Upper lobe of right lung (tissue), 1 donor: ENCODE results near the gene DNAH10. TPM values are rescaled to one million over a fixed set of nuclear protein-coding genes. Genes with fewer than 3 reads are reported as not detected.

Experiments
- ATAC-seq: fragments of 200-7000 bp; cut with Tn5 transposase; one replicate; pipeline ENCODE4 v1.9.1; 2020; ENCODE audit warnings: mild to moderate bottlenecking, moderate library complexity
- DNase-seq: peaks from one replicate; pipeline ENCODE4 v3.0.0-alpha.2; 2020
- H3K27ac ChIP-seq: fragments of 200-600 bp; one replicate; pipeline ENCODE4 v1.8.0; 2022
- H3K27me3 ChIP-seq: fragments of 200-600 bp; one replicate; pipeline ENCODE4 v1.8.0; 2022; ENCODE audit warnings: mild to moderate bottlenecking
- H3K36me3 ChIP-seq: fragments of 200-600 bp; one replicate; pipeline ENCODE4 v1.8.0; 2022
- H3K4me1 ChIP-seq: fragments of 200-600 bp; one replicate; pipeline ENCODE4 v1.8.0; 2022
- H3K4me3 ChIP-seq: fragments of 200-600 bp; one replicate; pipeline ENCODE4 v1.8.0; 2022; ENCODE audit warnings: mild to moderate bottlenecking
- H3K9me3 ChIP-seq: fragments of 200-600 bp; one replicate; pipeline ENCODE4 v1.8.0; 2022
- intact Hi-C: fragments of 100-400 bp; cut with DNase I; formaldehyde crosslinking; loops from one replicate; pipeline ENCODE4 v1.11.0; 2022
- total RNA-seq: library from RNA; stranded (reverse); fragmentation: NEBNext Ultra II Directional; extraction: Animal tissue kit (Norgen Biotek cat#: 25700); gene quantifications from one replicate; pipeline ENCODE4 v1.2.1, GENCODE V29; 2021
- TF ChIP-seq, protein P1 (sequence below): fragments of 200-600 bp; IDR thresholded peaks from one replicate; pipeline ENCODE4 v1.8.0; 2022; ENCODE audit warnings: antibody characterized with exemption
- donor health status: DM: no; HTN: yes; CAD: no; lungs with severe emphysema.

DNAH10 gene
- total RNA-seq, 1 donor from 2014 or later = 0.23 TPM

DNA sequence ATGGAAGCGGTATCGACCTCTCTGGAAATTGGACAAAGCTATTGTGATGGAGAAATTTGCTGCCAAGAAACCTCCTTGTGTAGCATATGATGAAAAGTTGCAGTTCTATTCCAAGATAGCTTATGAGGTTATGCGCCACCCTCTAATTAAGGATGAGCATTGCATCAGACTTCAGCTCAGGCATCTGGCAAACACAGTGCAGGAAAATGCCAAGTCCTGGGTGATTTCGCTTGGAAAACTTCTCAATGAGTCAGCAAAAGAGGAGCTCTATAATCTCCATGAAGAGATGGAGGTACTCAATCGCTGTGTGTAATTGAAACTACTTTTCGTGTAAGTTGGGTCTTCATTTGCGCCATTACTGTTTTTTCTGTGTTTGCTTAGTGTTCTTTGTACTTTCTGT, 51.2 kb downstream of the DNAH10 start:
- no peaks in the 10 kb centered on the region for H3K27me3 ChIP-seq
- peaks cover 15% of the 10 kb centered on the region for H3K9me3 ChIP-seq
- no peak overlapping the region for H3K4me3 ChIP-seq
- no peaks in the 10 kb centered on the region for H3K36me3 ChIP-seq
- H3K4me1 ChIP-seq = no peaks in the 10 kb centered on the region
- no peak for DNase-seq
- intact Hi-C loops = no loop called here
- ATAC-seq = no peak
- H3K27ac ChIP-seq = no peak overlapping the region
- TF ChIP-seq, protein P1, sequence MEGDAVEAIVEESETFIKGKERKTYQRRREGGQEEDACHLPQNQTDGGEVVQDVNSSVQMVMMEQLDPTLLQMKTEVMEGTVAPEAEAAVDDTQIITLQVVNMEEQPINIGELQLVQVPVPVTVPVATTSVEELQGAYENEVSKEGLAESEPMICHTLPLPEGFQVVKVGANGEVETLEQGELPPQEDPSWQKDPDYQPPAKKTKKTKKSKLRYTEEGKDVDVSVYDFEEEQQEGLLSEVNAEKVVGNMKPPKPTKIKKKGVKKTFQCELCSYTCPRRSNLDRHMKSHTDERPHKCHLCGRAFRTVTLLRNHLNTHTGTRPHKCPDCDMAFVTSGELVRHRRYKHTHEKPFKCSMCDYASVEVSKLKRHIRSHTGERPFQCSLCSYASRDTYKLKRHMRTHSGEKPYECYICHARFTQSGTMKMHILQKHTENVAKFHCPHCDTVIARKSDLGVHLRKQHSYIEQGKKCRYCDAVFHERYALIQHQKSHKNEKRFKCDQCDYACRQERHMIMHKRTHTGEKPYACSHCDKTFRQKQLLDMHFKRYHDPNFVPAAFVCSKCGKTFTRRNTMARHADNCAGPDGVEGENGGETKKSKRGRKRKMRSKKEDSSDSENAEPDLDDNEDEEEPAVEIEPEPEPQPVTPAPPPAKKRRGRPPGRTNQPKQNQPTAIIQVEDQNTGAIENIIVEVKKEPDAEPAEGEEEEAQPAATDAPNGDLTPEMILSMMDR = no peak

- Histone ChIP-seq H3K36me3 (no peaks in the 10 kb centered on the region), H3K27me3 (no peaks in the 10 kb centered on the region), H3K27ac (no peak overlapping the region), H3K9me3 (peaks cover 15% of the 10 kb centered on the region), H3K4me1 (no peaks in the 10 kb centered on the region), H3K4me3 (no peak overlapping the region)
- ATAC-seq (no peak), DNase-seq (no peak)
- TF ChIP-seq, protein P1 = no peak
- intact Hi-C loops = no loop called here
Observed at GRCh38 chr12:123815968-123816367, 53.9 kb downstream of the DNAH10 start.

DNA sequence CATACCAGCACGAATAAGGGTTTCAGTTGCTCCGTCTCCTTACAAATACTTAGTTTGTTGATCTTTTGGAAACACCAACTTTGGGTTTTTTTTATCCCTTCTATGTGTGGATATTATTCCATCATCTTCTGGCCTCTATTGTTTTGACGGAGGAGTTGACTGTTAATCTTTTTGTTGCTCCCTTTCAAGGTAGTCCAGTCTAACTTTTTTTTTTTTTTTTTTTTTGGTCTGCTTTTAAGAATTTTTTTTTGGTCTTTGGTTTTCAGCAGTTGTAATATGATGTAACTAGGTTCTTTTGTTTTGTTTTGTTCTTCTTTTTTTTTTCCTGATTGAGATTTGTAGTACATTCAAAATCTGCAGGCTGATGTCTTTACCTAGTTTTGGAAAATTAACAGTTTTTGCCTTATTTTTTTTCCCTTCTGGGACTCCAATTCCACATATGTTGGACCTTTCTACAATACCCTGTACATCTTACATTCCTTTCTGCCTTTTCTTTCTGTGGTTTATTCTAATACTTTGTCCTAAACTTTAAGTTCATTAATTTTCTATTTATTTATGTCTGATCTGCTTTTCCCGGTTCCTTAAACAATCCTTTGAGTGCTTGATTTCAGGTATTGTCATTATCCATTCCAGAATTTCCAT, 54.9 kb downstream of the DNAH10 start:
- no peak for DNase-seq
- intact Hi-C loops = no loop called here
- peaks cover 15% of the 10 kb centered on the region for H3K9me3 ChIP-seq
- no peaks in the 10 kb centered on the region for H3K27me3 ChIP-seq
- no peak overlapping the region for H3K4me3 ChIP-seq
- TF ChIP-seq, protein P1 = no peak
- no peaks in the 10 kb centered on the region for H3K4me1 ChIP-seq
- no peaks in the 10 kb centered on the region for H3K36me3 ChIP-seq
- ATAC-seq = no peak
- H3K27ac ChIP-seq = no peak overlapping the region

DNA sequence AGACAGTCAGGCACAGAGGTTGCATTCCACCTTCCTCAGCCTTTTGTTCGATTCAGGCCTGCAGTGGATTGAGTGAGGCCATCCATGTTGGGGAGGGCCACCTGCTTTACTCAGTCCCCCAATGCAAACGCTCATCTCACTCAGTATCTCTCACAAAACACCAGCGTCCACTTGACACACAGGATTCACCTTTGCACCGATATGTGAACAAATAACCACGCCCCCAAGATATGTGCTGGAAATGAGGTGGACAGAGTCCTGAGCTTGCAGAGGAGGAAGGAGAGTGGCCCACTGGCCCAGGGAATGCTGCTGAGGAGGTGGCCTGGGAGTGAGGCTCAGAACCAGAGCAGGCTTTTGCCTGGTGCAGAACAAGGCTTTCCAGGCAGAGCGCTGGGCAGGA, 60.7 kb downstream of the DNAH10 start:
- Histone ChIP-seq H3K27ac (no peak overlapping the region), H3K4me1 (no peaks in the 10 kb centered on the region), H3K4me3 (no peak overlapping the region), H3K27me3 (peaks cover 5% of the 10 kb centered on the region), H3K36me3 (no peaks in the 10 kb centered on the region), H3K9me3 (no peaks in the 10 kb centered on the region)
- DNase-seq (no peak), ATAC-seq (no peak)
- intact Hi-C loops = no loop called here
- TF ChIP-seq, protein P1 = no peak

DNA sequence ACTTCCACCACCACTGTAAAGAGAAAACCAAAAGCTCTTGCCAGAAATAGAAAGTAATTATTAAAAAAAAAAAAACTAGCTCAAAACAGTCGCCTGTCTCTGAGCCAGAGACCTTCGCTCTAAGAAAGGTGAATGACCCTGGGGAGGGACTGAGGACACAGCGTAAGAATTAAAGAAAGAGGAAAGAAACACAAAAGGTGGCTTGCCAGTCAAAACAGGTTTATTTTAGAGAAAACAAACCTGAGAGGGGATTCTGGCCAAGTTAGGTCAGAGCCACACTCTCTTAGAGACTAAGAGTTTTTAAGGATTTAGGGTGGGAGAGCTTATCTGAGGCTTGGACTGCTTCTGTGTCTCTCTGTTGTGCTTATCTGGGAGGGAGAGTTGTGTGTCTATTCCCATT, 66.0 kb downstream of the DNAH10 start:
- Histone ChIP-seq H3K36me3 (no peaks in the 10 kb centered on the region), H3K9me3 (no peaks in the 10 kb centered on the region), H3K27ac (no peak overlapping the region), H3K4me3 (no peak overlapping the region), H3K27me3 (peaks cover 5% of the 10 kb centered on the region), H3K4me1 (no peaks in the 10 kb centered on the region)
- TF ChIP-seq, protein P1 = no peak
- no peak for ATAC-seq
- no peak for DNase-seq
- intact Hi-C loops = no loop called here
